GM12878 (cell line): Measurements from ENCODE around the gene PDE10A. TPM values are rescaled to one million over a fixed set of nuclear protein-coding genes. Genes with fewer than 3 reads are reported as not detected.

ENCODE experiments used
- ATAC-seq: fragments of 200-7000 bp; cut with Tn5 transposase; 3 replicates; pipeline ENCODE4 v1.9.1; 2020; ENCODE audit warnings: mild to moderate bottlenecking, moderate library complexity
- BruUV-seq: library from RNA; stranded (reverse); fragments of 400-500 nt; replicated peaks from 2 replicates; lab custom pipeline; 2021; lab: Mats Ljungman, UMichigan
- CTCF ChIA-PET: fragments of 300-600 bp; sonication (Branson Sonifier 250); formaldehyde crosslinking; extraction: SDS; loops from one replicate; lab custom pipeline; 2021; ENCODE audit warnings: inconsistent platforms; lab: Yijun Ruan, JAX
- POLR2A ChIA-PET: fragments of 350-600 bp; formaldehyde crosslinking; extraction: SDS; loops from one replicate; lab custom pipeline; 2021; ENCODE audit warnings: inconsistent platforms; lab: Charles Lee
- RAD21 ChIA-PET: fragments of 300-600 bp; sonication (Branson Sonifier 250); formaldehyde crosslinking; loops from one replicate; lab custom pipeline; 2023; ENCODE audit warnings: antibody characterized with exemption; ENCODE audit not compliant: unreplicated experiment; lab: Charles Lee
- SMC1A ChIA-PET: fragments of 300-600 bp; sonication (Branson Sonifier 250); formaldehyde crosslinking; loops from one replicate; lab custom pipeline; 2023; ENCODE audit not compliant: unreplicated experiment, uncharacterized antibody; lab: Charles Lee
- DNase-seq: peaks from one replicate; pipeline ENCODE4 v3.0.0-alpha.2; 2011; ENCODE audit warnings: low read depth, low spot score
- FAIRE-seq: peaks from 3 replicates; lab custom pipeline; 2011; peaks lifted over from hg19 to GRCh38; lab: Jason Lieb, UNC
- H2AFZ ChIP-seq: 2 replicates; pipeline ENCODE4 v1.6.0; 2011; ENCODE audit warnings: low read depth, low read length, control low read depth; ENCODE audit not compliant: control insufficient read depth
- H3K27ac ChIP-seq: 2 replicates; pipeline ENCODE4 v1.5.1; 2011; ENCODE audit warnings: control low read depth; ENCODE audit not compliant: control insufficient read depth, insufficient read depth
- H3K27me3 ChIP-seq, 2 experiments: replicated peaks in 1 of 2; 2 replicates each; pipeline versions ENCODE4 v1.6.0 to v1.6.1; 2011; ENCODE audit warnings: low read length in 1 of 2; ENCODE audit not compliant: control insufficient read depth in 2 of 2, insufficient read depth in 2 of 2
- H3K36me3 ChIP-seq, 2 experiments: 2 replicates each; pipeline ENCODE4 v1.5.1; 2011; ENCODE audit warnings: low read length in 1 of 2; ENCODE audit not compliant: control insufficient read depth in 2 of 2, insufficient read depth in 2 of 2
- H3K4me1 ChIP-seq: 2 replicates; pipeline ENCODE4 v1.6.1; 2011; ENCODE audit warnings: mild to moderate bottlenecking, low read length, moderate library complexity, mixed read lengths; ENCODE audit not compliant: control insufficient read depth, insufficient read depth
- H3K4me2 ChIP-seq: 2 replicates; pipeline ENCODE4 v1.6.0; 2011; ENCODE audit warnings: control low read depth; ENCODE audit not compliant: control insufficient read depth, insufficient read depth
- H3K4me3 ChIP-seq: fragments of 200-600 bp; sonication (generic); 2 replicates; pipeline ENCODE4 v1.5.1; 2016
- H3K79me2 ChIP-seq: 2 replicates; pipeline ENCODE4 v1.6.0; 2011; ENCODE audit warnings: low read length; ENCODE audit not compliant: control insufficient read depth, insufficient read depth
- H3K9ac ChIP-seq: 2 replicates; pipeline ENCODE4 v1.8.0; 2011; ENCODE audit warnings: low read length, control low read depth, mixed read lengths; ENCODE audit not compliant: control insufficient read depth, insufficient read depth
- H3K9me3 ChIP-seq: replicated peaks from 3 replicates; pipeline ENCODE4 v1.5.1; 2011; ENCODE audit warnings: mild to moderate bottlenecking, low read length; ENCODE audit not compliant: control insufficient read depth, insufficient read depth
- H4K20me1 ChIP-seq: 2 replicates; pipeline ENCODE4 v1.6.0; 2011; ENCODE audit not compliant: control insufficient read depth, insufficient read depth
- BCL11A ChIP-seq: IDR thresholded peaks from 2 replicates; pipeline ENCODE4 v1.6.1; 2011; ENCODE audit warnings: low read depth, low read length
- BCL3 ChIP-seq: IDR thresholded peaks from 2 replicates; pipeline ENCODE4 v1.6.1; 2011; ENCODE audit warnings: borderline replicate concordance, low read depth, mild to moderate bottlenecking, moderate library complexity, low read length; ENCODE audit not compliant: insufficient read depth, poor library complexity, severe bottlenecking
- BMI1 ChIP-seq: fragments of 450-650 bp; IDR thresholded peaks from 2 replicates; pipeline ENCODE4 v1.6.1; 2016; ENCODE audit warnings: mild to moderate bottlenecking, moderate library complexity, borderline replicate concordance
- CEBPZ ChIP-seq: fragments of 150-350 bp; IDR thresholded peaks from 2 replicates; pipeline ENCODE4 v1.6.1; 2016; ENCODE audit warnings: low read depth, low read length
- CUX1 ChIP-seq: IDR thresholded peaks from 2 replicates; pipeline ENCODE4 v1.6.1; 2012; ENCODE audit warnings: improper control_type of control experiment, low read depth, low read length; ENCODE audit not compliant: insufficient replicate concordance
- NFYB ChIP-seq: IDR thresholded peaks from 2 replicates; pipeline ENCODE4 v1.6.1; 2011; ENCODE audit warnings: low read depth, mild to moderate bottlenecking, low read length, improper control_type of control experiment, moderate library complexity; ENCODE audit not compliant: insufficient read depth
- NR2F1 ChIP-seq: fragments of 450-650 bp; conservative IDR thresholded peaks from 2 replicates; pipeline ENCODE4 v1.6.1; 2017; ENCODE audit warnings: mild to moderate bottlenecking
- POLR2A ChIP-seq: IDR thresholded peaks from 2 replicates; pipeline ENCODE4 v1.6.1; 2011; ENCODE audit warnings: low read depth, mild to moderate bottlenecking, low read length
- RB1 ChIP-seq: fragments of 450-650 bp; formaldehyde crosslinking; IDR thresholded peaks from 2 replicates; pipeline ENCODE4 v1.6.1; 2017; ENCODE audit warnings: mild to moderate bottlenecking, borderline replicate concordance
- SMARCA5 ChIP-seq: fragments of 450-650 bp; IDR thresholded peaks from 2 replicates; pipeline ENCODE4 v1.6.1; 2017; ENCODE audit warnings: mild to moderate bottlenecking
- SPI1 ChIP-seq: IDR thresholded peaks from 2 replicates; pipeline ENCODE4 v1.6.1; 2011; ENCODE audit warnings: low read depth, mild to moderate bottlenecking, low read length, moderate library complexity, borderline replicate concordance; ENCODE audit not compliant: insufficient read depth
- SREBF1 ChIP-seq: IDR thresholded peaks from 2 replicates; pipeline ENCODE4 v1.6.1; 2012; ENCODE audit warnings: mild to moderate bottlenecking, low read length
- SUZ12 ChIP-seq: fragments of 200-600 bp; sonication (generic); IDR thresholded peaks from one replicate; pipeline ENCODE4 v1.6.1; 2018; ENCODE audit warnings: antibody characterized with exemption, mild to moderate bottlenecking; ENCODE audit not compliant: unreplicated experiment
- TBL1XR1 ChIP-seq: IDR thresholded peaks from 2 replicates; pipeline ENCODE4 v1.6.1; 2012; ENCODE audit warnings: low read depth, low read length, improper control_type of control experiment
- ZNF274 ChIP-seq: IDR thresholded peaks from one replicate; pipeline ENCODE4 v1.8.0; 2011; ENCODE audit not compliant: insufficient read length, insufficient read depth
- WGBS: methylation state at CpG from one replicate; pipeline ENCODE4 v1.1.6; 2016; ENCODE audit warnings: low lambda C conversion rate; ENCODE audit not compliant: insufficient replicate concordance, insufficient coverage; ENCODE audit errors: missing lambda C conversion rate; 5-methylcytosine and 5-hydroxymethylcytosine counted together
- in situ Hi-C: fragments of 300-500 bp; cut with MboI; formaldehyde crosslinking; loops from 9 replicates; pipeline ENCODE4 v1.14.3; 2018; ENCODE audit warnings: mixed read lengths
- intact Hi-C: fragments of 100-400 bp; cut with micrococcal nuclease; formaldehyde crosslinking; loops from one replicate; pipeline ENCODE4 v1.14.2; 2022; ENCODE audit not compliant: unreplicated experiment
- polyA plus RNA-seq, 11 experiments: library from polyadenylated mRNA; depleted of rRNA in 4 of 11; unstranded in 6 of 11; stranded (reverse) in 5 of 11; fragments of >200 nt; fragmentation: Nextera tagmentation in 4 of 11; fragmentation: Illumina TruSeq in 1 of 11; extraction: Ambion mirVana in 4 of 11; extraction: Trizol in 1 of 11; gene quantifications; 1 replicate in 1 of 11; 2 replicates in 10 of 11; pipeline versions ENCODE4 v1.2.1 to v1.2.3, GENCODE V29; 2011 to 2016; ENCODE audit warnings: inconsistent platforms in 2 of 11, missing spikeins in 2 of 11, low read depth in 1 of 11
- total RNA-seq, 4 experiments: library from RNA; depleted of rRNA in 3 of 4; stranded (reverse); fragments of >200 nt in 3 of 4; fragmentation: Illumina TruSeq in 1 of 4; extraction: Trizol in 1 of 4; gene quantifications; 2 replicates each; pipeline versions ENCODE4 v1.2.1 to v1.2.3, GENCODE V29; 2013 to 2021

Gene PDE10A
- total and polyA plus RNA-seq, 10 of the 15 experiments (the other 5 are each of a cell fraction or from before 2014, with no cell fraction given): under 0.01 to 1.3 (median 0.03) TPM; not detected in 2

GRCh38 chr6:165617528-165617927 lies 45.5 kb downstream of the PDE10A start:
- Histone ChIP-seq H3K36me3 (no peaks in the 10 kb centered on the region), H4K20me1 (no peaks in the 10 kb centered on the region), H3K9ac (no peak overlapping the region)
- intact Hi-C loops (no loop called here), in situ Hi-C loops (no loop called here)
- SMC1A ChIA-PET: no interaction called here
- no peak for TF ChIP-seq SMARCA5
- no peak for TF ChIP-seq CUX1
- TF ChIP-seq BCL11A: no peak
- TF ChIP-seq NR2F1: no peak
- TF ChIP-seq SUZ12: no peak
- TF ChIP-seq CEBPZ: no peak
- no peak for TF ChIP-seq TBL1XR1
- no peak for TF ChIP-seq POLR2A
- no peak for TF ChIP-seq NFYB
- TF ChIP-seq SREBF1: no peak
- TF ChIP-seq SPI1: no peak
- no peak for TF ChIP-seq BMI1
- TF ChIP-seq ZNF274: no peak
- TF ChIP-seq BCL3: no peak
- TF ChIP-seq RB1: no peak
- TF ChIP-seq, all 136 proteins: peak for 0
- Histone ChIP-seq H3K27me3 (no peaks in the 10 kb centered on the region), H3K79me2 (no peaks in the 10 kb centered on the region), H3K4me2 (no peak overlapping the region), H2AFZ (no peak overlapping the region), H3K4me3 (no peak overlapping the region), H3K27ac (no peak overlapping the region), H3K9me3 (no peaks in the 10 kb centered on the region), H3K4me1 (no peaks in the 10 kb centered on the region)
- no TSS peak for BruUV-seq
- DNase-seq (no peak), ATAC-seq (no peak), FAIRE-seq (no peak)
- ChIA-PET POLR2A (no interaction called here), CTCF (no interaction called here), RAD21 (no interaction called here)
- 22% methylated on average over 7 of the region's 7 CpGs for WGBS
